Liver (tissue), 9 donors: ENCODE measurements around the gene PPP1R11. TPM values are rescaled to one million over a fixed set of nuclear protein-coding genes. Genes with fewer than 3 reads are reported as not detected.

Source experiments
- DNase-seq: peaks from one replicate; pipeline ENCODE4 v3.0.0-alpha.2; 2017; ENCODE audit warnings: low spot score
- H3K27ac ChIP-seq, 2 donors: one replicate each; pipeline ENCODE4 v1.7.0; 2013; ENCODE audit warnings: inconsistent platforms in 2 of 2, low read length in 2 of 2, control low read depth in 1 of 2, low read depth in 1 of 2, mild to moderate bottlenecking in 1 of 2
- H3K27me3 ChIP-seq, 4 donors: one replicate each; pipeline versions ENCODE4 v1.6.1 to v1.7.0; 2013; ENCODE audit warnings: low read length in 3 of 4, inconsistent platforms in 1 of 4, mild to moderate bottlenecking in 1 of 4, moderate library complexity in 1 of 4; ENCODE audit not compliant: control insufficient read depth in 4 of 4, insufficient read depth in 4 of 4
- H3K36me3 ChIP-seq, 4 donors: one replicate each; pipeline versions ENCODE4 v1.6.1 to v1.7.0; 2013; ENCODE audit warnings: low read length in 3 of 4, mild to moderate bottlenecking in 3 of 4, low read depth in 1 of 4, moderate library complexity in 1 of 4; ENCODE audit not compliant: control insufficient read depth in 4 of 4, insufficient read depth in 3 of 4
- H3K4me1 ChIP-seq, 4 donors: one replicate each; pipeline versions ENCODE4 v1.6.1 to v1.7.0; 2013; ENCODE audit warnings: low read length in 3 of 4, mild to moderate bottlenecking in 3 of 4, moderate library complexity in 1 of 4; ENCODE audit not compliant: control insufficient read depth in 4 of 4, insufficient read depth in 4 of 4
- H3K4me3 ChIP-seq, 3 donors: one replicate each; pipeline versions ENCODE4 v1.6.1 to v1.7.0; 2013; ENCODE audit warnings: low read length in 3 of 3, control low read depth in 1 of 3, low read depth in 1 of 3, mild to moderate bottlenecking in 1 of 3
- H3K9ac ChIP-seq, 2 donors: one replicate each; pipeline ENCODE4 v1.7.0; 2013; ENCODE audit warnings: low read length in 2 of 2, mild to moderate bottlenecking in 2 of 2, moderate library complexity in 2 of 2, control low read depth in 1 of 2, low read depth in 1 of 2
- H3K9me3 ChIP-seq, 4 donors: one replicate each; pipeline versions ENCODE4 v1.6.1 to v1.7.0; 2013; ENCODE audit warnings: low read length in 3 of 4; ENCODE audit not compliant: control insufficient read depth in 4 of 4
- CTCF ChIP-seq: fragments of 150-350 bp; IDR thresholded peaks from 2 replicates; pipeline ENCODE4 v1.5.1; 2017; ENCODE audit warnings: improper control_type of control experiment, low read depth, low read length; ENCODE audit not compliant: missing input control
- EGR1 ChIP-seq, 2 donors: IDR thresholded peaks; 2 replicates each; pipeline ENCODE4 v1.6.1; 2016 to 2018; ENCODE audit warnings: antibody characterized with exemption in 2 of 2, low read depth in 2 of 2
- FOXA1 ChIP-seq: IDR thresholded peaks from 2 replicates; pipeline ENCODE4 v1.6.1; 2016; ENCODE audit warnings: antibody characterized with exemption
- FOXA2 ChIP-seq: IDR thresholded peaks from 2 replicates; pipeline ENCODE4 v1.6.1; 2016; ENCODE audit warnings: antibody characterized with exemption
- GABPA ChIP-seq, 2 donors: IDR thresholded peaks in 1 of 2; conservative IDR thresholded peaks in 1 of 2; 2 replicates each; pipeline ENCODE4 v1.6.1; 2016; ENCODE audit warnings: antibody characterized with exemption in 2 of 2, mild to moderate bottlenecking in 1 of 2, moderate library complexity in 1 of 2
- HNF4A ChIP-seq, 2 donors: conservative IDR thresholded peaks; 2 replicates each; pipeline ENCODE4 v1.6.1; 2016; ENCODE audit warnings: antibody characterized with exemption in 2 of 2, mild to moderate bottlenecking in 2 of 2
- HNF4G ChIP-seq: IDR thresholded peaks from 2 replicates; pipeline ENCODE4 v1.6.1; 2016; ENCODE audit warnings: antibody characterized with exemption
- JUND ChIP-seq, 2 donors: IDR thresholded peaks; 2 replicates each; pipeline ENCODE4 v1.6.1; 2016; ENCODE audit warnings: antibody characterized with exemption in 2 of 2
- MAX ChIP-seq: IDR thresholded peaks from 2 replicates; pipeline ENCODE4 v1.6.1; 2016; ENCODE audit warnings: antibody characterized with exemption
- NR2F2 ChIP-seq: IDR thresholded peaks from 2 replicates; pipeline ENCODE4 v1.6.1; 2016; ENCODE audit warnings: antibody characterized with exemption
- RAD21 ChIP-seq, 2 donors: IDR thresholded peaks; 2 replicates each; pipeline ENCODE4 v1.6.1; 2016; ENCODE audit warnings: antibody characterized with exemption in 2 of 2, mild to moderate bottlenecking in 2 of 2
- RXRA ChIP-seq, 2 donors: IDR thresholded peaks; 2 replicates each; pipeline ENCODE4 v1.6.1; 2017 to 2018; ENCODE audit warnings: antibody characterized with exemption in 2 of 2, mild to moderate bottlenecking in 1 of 2
- SP1 ChIP-seq: IDR thresholded peaks from 2 replicates; pipeline ENCODE4 v1.6.1; 2018; ENCODE audit warnings: antibody characterized with exemption, mild to moderate bottlenecking
- TAF1 ChIP-seq: conservative IDR thresholded peaks from 2 replicates; pipeline ENCODE4 v1.6.1; 2016; ENCODE audit warnings: antibody characterized with exemption, mild to moderate bottlenecking
- YY1 ChIP-seq: IDR thresholded peaks from 2 replicates; pipeline ENCODE4 v1.6.1; 2016; ENCODE audit warnings: antibody characterized with exemption, mild to moderate bottlenecking
- WGBS: extraction: QIAGEN DNeasy Blood & Tissue Kit; methylation state at CpG from one replicate; pipeline ENCODE4 v1.1.7; 2013; 5-methylcytosine and 5-hydroxymethylcytosine counted together
- polyA plus RNA-seq, 2 donors: library from polyadenylated mRNA; stranded (reverse) in 1 of 2; unstranded in 1 of 2; fragments of 200-250 nt in 1 of 2; fragments of >200 nt in 1 of 2; fragmentation: Nextera tagmentation in 1 of 2; extraction: Ambion mirVana in 1 of 2; gene quantifications; one replicate each; pipeline versions ENCODE4 v1.2.1 to v1.2.3, GENCODE V29; 2013 to 2015
- total RNA-seq, 2 donors: library from RNA; depleted of rRNA; stranded (reverse); fragments of >200 nt; gene quantifications; one replicate each; pipeline ENCODE4 v1.2.3, GENCODE V29; 2014
- TF ChIP-seq, protein P1 (sequence below): IDR thresholded peaks from 2 replicates; pipeline ENCODE4 v1.6.1; 2016; ENCODE audit warnings: antibody characterized with exemption
- TF ChIP-seq, protein P2 (sequence below): IDR thresholded peaks from 2 replicates; pipeline ENCODE4 v1.6.1; 2016; ENCODE audit warnings: antibody characterized with exemption
- TF ChIP-seq, protein P3 (sequence below): IDR thresholded peaks from 2 replicates; pipeline ENCODE4 v1.6.1; 2016; ENCODE audit warnings: antibody characterized with exemption, mild to moderate bottlenecking
- donor health status: healthy.
- donor health status: healthy.
- donor health status: healthy.
- donor health status: healthy.
- donor health status: healthy.

The PPP1R11 gene
- total and polyA plus RNA-seq, 4 donors, result 7.8 to 30.9 (median 19.5) TPM

GRCh38 chr6:30091577-30092381, 24.8 kb downstream of the PPP1R11 start:
- 53% methylated on average over 11 of the region's 11 CpGs for WGBS
- H3K27ac ChIP-seq, result no peak overlapping the region
- no peak overlapping the region for H3K9ac ChIP-seq
- no peaks in the 10 kb centered on the region for H3K36me3 ChIP-seq
- no peaks in the 10 kb centered on the region for H3K9me3 ChIP-seq
- TF ChIP-seq, protein P1, sequence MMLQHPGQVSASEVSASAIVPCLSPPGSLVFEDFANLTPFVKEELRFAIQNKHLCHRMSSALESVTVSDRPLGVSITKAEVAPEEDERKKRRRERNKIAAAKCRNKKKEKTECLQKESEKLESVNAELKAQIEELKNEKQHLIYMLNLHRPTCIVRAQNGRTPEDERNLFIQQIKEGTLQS, result no peak
- no peak for TF ChIP-seq SP1
- no peak for TF ChIP-seq CTCF
- TF ChIP-seq HNF4A (conservative IDR thresholded peaks at IDR 0.05), result no peak
- no peak for TF ChIP-seq HNF4G
- no peak for TF ChIP-seq EGR1 (IDR thresholded peaks at IDR 0.05; ENCODE audit: low read depth in 2 of 2)
- no peak for TF ChIP-seq RAD21 (IDR thresholded peaks at IDR 0.05)
- TF ChIP-seq JUND (IDR thresholded peaks at IDR 0.05), result no peak
- no peak for TF ChIP-seq RXRA (IDR thresholded peaks at IDR 0.05)
- no peak for TF ChIP-seq GABPA (IDR thresholded peaks at IDR 0.05 in 1 of 2, conservative IDR thresholded peaks at IDR 0.05 in 1 of 2)
- TF ChIP-seq, protein P2, sequence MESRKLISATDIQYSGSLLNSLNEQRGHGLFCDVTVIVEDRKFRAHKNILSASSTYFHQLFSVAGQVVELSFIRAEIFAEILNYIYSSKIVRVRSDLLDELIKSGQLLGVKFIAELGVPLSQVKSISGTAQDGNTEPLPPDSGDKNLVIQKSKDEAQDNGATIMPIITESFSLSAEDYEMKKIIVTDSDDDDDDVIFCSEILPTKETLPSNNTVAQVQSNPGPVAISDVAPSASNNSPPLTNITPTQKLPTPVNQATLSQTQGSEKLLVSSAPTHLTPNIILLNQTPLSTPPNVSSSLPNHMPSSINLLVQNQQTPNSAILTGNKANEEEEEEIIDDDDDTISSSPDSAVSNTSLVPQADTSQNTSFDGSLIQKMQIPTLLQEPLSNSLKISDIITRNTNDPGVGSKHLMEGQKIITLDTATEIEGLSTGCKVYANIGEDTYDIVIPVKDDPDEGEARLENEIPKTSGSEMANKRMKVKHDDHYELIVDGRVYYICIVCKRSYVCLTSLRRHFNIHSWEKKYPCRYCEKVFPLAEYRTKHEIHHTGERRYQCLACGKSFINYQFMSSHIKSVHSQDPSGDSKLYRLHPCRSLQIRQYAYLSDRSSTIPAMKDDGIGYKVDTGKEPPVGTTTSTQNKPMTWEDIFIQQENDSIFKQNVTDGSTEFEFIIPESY, result no peak
- TF ChIP-seq, protein P3, sequence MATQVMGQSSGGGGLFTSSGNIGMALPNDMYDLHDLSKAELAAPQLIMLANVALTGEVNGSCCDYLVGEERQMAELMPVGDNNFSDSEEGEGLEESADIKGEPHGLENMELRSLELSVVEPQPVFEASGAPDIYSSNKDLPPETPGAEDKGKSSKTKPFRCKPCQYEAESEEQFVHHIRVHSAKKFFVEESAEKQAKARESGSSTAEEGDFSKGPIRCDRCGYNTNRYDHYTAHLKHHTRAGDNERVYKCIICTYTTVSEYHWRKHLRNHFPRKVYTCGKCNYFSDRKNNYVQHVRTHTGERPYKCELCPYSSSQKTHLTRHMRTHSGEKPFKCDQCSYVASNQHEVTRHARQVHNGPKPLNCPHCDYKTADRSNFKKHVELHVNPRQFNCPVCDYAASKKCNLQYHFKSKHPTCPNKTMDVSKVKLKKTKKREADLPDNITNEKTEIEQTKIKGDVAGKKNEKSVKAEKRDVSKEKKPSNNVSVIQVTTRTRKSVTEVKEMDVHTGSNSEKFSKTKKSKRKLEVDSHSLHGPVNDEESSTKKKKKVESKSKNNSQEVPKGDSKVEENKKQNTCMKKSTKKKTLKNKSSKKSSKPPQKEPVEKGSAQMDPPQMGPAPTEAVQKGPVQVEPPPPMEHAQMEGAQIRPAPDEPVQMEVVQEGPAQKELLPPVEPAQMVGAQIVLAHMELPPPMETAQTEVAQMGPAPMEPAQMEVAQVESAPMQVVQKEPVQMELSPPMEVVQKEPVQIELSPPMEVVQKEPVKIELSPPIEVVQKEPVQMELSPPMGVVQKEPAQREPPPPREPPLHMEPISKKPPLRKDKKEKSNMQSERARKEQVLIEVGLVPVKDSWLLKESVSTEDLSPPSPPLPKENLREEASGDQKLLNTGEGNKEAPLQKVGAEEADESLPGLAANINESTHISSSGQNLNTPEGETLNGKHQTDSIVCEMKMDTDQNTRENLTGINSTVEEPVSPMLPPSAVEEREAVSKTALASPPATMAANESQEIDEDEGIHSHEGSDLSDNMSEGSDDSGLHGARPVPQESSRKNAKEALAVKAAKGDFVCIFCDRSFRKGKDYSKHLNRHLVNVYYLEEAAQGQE, result no peak
- TF ChIP-seq MAX, result no peak
- TF ChIP-seq FOXA2, result no peak
- no peak for TF ChIP-seq FOXA1
- no peak for TF ChIP-seq YY1
- TF ChIP-seq TAF1, result no peak
- no peak for TF ChIP-seq NR2F2
- no peak for DNase-seq
- H3K27me3 ChIP-seq, result peaks cover 5 to 16% (median 7%) of the 10 kb centered on the region in 4 donors
- H3K4me1 ChIP-seq, result no peaks in the 10 kb centered on the region
- H3K4me3 ChIP-seq, result no peak overlapping the region
